DMS53 treated with DMSO at 0.1 percent for 48 hours (cell line): ENCODE results near the gene S100A13.

Source experiments
- DNase-seq: peaks from one replicate; lab custom pipeline; 2025; ENCODE audit not compliant: unreplicated experiment; lab: John Stamatoyannopoulos, UW

Gene S100A13

DNA sequence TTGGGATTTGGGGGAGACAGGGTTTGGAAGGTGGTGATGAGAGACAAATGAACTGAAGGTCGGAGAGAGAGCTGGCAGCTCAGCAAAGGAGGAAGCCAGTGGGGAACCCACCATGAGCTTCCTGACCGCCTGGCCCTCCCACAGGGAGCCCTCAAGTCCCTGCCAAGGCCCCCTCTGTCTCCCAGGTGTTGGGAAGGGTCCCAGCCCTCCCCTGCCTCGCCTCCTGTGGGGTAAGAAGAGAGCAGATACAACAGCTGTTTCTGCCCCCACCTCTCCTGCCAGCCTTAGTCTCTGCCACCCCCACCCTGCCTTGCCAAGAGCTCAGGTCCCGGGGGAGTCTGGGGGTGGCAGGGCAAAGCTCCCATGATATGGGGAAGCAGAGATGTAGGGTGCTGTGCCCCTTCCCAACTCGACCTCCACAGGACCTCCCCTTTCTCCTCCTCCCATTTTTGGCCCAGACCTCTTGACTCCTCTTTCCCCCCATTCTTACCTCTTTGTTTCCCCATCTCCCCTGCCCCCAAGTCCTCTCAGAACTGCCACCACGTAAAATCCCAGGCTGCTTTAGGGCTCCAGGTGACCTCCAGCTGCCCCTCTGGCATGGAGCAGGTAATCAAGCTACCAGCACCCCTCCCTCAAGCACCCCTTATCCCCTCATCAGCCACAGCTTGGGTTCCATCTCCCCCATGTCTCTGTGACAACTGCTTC is 1.5 kb upstream of the S100A13 start:
- no peak for DNase-seq

DNA sequence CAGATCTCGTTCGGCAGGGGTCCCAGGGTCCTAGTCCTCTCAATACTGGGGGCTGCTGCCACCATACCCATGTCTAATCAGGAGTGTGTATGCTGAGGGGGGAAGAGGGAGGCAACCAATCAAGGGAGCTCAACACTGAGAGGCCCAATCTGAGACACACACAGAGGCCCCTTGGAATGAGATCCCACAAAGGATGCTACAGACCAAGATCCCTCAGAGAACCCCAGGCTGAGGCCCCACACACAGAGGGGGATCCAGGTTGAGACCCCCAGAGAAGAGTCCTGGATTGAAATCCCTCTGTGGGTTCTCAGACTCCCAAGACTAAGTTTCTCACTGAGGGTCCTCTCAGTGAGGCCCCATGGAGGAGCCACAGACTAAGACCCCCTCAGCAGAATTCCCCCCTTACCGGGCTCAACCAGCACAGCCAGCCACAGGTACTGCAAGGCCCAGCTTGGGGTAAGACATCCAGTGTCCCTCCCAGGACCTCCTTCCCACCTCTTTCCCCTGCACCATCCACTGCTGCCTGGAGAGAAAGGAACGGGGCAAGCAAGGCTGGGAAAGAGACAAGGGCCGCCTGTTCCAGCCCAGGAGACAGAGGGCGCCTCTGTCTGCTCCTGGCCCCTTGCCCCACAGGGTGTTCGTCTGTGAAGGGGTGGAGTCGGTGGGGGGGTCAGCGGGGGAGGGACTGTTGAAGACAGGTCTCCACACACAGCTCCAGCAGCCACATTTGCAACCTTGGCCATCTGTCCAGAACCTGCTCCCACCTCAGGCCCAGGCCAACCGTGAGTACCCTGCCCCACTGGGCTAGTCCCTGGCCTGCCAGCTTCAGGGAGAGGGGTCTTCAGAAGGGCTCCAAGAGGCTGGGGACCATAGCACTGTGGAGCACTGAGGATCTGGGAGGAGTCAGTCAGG is 666 bp upstream of the S100A13 start, which contains the start of gene S100A1:
Gene S100A1 (plus strand): TSS at position 720 of the 912 bp plus-strand sequence. CDS start 2,088 bp downstream, outside the sequence.
- no peak for DNase-seq

DNA sequence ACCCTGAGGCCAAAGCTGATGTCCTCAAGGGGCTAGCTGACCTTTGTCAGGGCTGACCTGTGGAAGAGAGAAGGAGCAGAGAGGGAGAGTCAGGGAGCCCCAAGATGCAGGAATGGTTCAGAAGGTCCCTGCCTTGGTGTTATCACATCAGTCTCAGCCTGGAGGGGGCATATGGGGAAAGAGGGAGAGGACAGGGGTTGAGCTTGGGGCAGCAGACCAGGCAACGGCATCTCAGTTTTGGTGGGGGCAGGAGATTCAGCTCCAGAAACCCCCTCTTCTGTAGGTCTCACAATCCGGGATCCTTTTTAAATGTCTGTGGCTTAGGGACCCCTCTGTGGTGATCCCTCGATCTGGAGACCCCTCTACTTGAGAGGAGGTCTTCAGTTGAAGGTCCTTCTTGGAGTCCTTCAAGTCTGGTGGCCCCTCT is 815 bp downstream of the S100A13 start:
- no peak for DNase-seq

DNA sequence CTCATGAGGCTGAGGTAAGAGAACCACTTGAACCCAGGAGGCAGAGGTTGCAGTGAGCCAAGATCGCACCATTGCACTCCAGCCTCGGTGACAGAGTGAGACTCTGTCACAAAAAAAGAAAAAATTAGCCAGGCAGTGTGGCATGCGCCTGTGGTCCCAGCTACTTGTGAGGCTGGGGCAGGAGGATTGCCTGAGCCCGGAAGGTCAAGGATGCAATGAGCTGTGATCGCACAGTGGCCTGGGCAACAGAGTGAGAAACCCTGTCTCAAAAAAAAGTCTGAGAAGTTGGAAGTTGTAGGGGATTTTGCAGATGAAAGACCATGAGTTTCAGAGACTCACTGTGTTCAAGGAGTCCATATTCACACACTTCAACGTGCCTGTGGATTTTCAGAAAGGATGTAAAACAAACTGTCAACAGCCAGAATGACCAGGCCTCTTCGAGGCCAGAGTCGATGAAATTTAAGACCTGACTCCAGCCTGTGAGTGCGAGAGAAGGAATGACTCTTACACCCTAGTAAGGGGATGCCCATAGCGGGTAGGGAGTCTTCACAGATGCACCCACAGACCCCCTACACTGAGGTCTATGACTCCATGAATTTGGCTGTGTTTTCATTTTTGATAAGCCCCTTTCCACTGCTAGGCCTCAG is 2.2 kb downstream of the S100A13 start:
- no peak for DNase-seq

DNA sequence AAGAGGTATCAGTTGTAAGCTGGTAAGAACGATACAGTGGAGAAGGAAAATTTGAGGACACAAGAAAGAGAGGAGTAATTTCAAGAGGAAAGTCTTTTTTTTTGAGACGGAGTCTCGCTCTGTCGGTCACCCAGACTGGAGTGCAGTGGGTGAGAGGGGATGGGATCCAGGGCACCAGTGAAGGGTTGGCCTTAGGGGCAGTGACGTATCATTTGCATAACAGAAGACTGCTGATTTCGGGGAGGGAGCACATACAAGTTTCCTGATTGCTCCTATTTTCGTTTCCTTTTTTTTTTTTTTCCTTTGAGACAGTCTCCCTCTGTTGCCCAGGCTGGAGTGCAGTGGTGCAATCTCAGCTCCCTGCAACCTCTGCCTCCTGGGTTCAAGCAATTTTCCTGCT is 4.2 kb downstream of the S100A13 start:
- DNase-seq, result no peak

DNA sequence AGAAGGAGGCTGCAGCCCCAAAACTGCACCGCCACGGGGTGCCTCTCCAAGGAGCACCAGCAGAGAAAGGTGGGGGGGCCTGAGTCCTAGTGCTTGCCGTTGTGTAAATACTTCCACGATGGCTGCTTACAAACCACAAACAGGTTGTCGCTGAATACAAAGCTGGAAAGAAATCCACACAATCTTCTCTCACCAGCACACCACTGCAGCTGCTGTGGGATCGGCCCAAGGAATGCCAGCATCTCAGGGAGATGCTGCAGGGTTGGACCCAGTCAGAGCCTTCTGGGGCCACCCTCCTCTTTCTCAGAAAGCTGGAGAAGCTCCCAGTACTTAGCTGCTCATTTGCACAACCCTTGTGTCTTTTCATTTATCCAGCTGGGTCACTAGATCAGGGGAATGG is 8.1 kb downstream of the S100A13 start:
- DNase-seq, result no peak

DNA sequence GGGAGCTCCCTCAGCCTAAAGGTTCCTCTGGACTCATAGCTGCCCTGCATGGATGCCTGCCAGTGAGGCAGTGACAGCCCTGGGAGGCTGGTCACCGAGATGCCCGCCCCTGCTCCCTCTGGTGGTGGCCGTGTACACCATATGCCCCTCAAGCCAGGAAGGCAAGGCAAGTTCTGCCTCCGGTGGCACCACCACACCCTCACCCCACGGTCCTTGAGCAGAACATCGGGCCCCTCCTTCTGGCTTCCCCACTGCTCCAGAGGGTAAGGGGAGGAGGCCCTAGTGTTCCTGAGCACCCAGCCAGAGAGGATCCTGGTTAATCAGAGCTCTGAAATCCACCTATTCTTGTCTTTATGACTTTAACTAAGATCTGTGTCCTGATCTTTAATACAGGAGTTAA is 9.6 kb downstream of the S100A13 start:
- DNase-seq, result peak; percentile 57

DNA sequence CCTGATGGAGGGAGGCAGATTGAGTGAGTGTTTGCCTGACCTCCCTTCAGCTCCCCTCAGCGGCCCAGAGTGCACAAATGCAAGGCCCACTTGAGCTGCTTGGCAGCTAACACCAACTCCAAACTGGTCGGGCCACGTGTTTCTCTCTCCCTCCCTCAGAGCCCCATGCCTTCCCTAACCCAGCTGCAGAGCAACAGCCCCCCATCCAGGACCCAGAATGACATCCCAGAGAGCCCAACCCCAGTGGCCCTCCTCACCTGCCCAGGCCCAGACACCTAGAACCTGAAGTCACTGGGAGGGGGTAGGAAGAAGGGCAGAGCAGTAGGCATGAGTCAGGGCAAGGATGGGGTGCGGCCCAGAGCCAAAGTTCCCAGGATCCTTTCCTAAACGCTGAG is 10.4 kb downstream of the S100A13 start:
- DNase-seq, result no peak

DNA sequence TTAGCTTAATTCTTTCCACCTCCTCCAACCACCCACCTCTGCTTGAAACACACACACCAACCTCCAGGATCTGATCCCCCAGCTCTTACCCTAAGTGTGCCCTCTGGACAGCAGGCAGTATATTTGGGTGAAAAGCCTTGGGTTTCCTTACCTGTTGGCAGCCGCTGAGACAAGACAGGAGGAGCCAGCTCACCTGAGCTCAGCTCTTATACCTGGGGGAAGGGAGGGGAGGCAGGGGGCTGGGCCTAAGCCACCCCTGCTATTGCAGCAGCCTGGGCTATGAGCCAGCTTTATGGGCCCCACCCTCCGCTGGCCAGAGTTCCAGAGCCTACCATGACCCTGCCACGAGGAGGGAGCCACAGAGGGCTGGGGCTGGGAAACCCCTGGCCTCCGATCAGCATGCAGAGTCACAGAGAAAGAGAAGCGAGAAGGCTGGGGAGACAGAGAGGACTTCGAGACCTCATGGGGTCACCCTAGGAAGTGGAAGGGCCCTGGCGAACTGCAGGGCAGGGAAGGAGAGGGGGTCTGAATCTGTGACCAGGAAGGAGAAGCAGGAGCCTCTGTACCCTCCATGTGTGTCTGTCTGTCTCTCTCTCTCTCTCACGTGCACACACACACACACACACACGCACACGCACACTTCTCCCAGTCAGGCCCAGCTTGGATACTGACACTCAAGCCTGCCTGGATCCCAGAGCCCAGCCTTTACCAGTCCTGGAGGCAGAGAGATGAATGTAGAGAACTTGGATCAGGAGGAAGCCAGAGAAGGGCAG is 11.0 kb downstream of the S100A13 start, which contains the start of gene S100A14:
Gene S100A14 (minus strand): TSS at position 182 of the 773 bp plus-strand sequence. CDS start 467 bp downstream, outside the sequence.
- no peak for DNase-seq

DNA sequence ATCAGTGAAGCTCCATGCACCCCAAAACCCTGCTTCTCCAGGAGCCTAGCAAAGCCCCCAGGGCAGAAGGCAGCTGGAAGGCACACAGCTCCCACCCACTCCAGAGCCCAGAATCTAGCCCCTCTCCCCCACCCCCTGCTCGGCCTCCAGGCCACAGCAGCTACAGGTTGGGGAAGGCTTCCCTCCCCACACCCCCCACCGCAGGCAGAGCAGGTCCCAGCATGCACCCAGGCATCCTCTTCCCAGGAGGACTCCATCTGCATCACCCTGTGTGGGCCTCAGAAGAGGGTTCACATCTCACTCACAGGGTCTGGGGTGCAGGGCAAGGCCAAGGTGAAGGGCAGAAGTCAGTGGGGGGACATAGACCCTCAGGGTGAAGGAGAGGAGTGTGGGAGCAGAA is 11.9 kb downstream of the S100A13 start:
- DNase-seq, result no peak

DNA sequence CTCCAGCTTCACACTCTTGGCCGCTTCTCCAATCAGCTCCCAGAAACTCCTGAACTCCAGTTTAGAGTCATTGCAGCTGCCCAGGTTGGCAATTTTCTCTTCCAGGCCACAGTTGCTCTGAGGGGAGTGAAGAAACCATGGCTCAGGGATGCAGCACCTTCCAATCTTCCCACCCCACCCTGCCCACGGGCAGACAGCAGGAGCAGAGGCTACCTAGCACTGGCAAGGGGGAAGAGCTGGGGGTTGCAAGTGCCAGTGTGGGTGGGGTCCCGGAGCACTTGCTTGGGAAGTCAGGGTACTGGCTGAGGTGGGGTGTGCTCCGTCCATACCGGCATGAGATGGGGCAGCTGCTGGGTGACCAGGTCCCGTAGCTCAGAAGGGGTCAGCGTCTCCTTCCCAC is 12.4 kb downstream of the S100A13 start:
- no peak for DNase-seq

DNA sequence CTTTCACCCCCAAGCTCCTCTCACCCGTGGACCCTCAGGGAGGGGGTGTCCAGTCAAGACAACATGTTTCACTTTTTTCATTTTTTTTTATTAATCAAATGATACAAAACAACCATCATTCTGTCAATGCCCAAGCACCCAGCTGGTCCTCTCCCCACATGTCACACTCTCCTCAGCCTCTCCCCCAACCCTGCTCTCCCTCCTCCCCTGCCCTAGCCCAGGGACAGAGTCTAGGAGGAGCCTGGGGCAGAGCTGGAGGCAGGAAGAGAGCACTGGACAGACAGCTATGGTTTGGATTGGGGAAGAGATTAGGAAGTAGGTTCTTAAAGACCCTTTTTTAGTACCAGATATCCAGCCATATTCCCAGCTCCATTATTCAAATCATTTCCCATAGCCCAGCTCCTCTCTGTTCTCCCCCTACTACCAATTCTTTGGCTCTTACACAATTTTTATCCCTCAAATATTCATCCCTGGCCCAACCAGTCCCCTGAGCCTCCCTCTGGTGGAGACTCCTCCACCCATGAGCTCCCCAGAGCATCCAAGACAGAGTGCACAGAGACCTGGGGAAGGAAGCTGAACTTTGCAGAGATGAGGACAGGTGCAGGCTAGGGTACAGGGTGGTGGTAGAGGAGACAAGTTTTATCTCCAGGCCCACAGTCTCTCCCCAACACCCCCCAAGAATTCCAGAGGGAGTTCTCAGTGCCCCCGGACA is 13.0 kb downstream of the S100A13 start:
- DNase-seq, result no peak

DNA sequence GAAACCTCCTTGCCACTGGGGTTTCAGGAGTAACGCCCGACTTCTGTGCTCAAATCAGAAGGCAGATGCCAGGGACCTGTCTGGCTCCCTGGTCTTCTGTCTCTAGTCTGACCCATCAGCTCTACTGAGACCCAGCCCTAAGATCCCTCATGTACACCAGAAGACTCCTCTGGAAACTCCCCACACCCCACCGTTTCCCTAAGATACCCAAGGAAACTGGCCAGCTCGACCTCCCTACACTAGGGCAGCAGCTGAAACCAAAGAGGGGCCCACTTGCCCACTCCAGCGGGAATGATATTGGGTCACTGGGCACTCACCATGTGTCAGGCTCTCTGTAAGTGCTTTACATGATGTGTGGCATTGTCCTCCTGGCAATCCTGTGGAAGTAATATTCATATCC is 13.9 kb downstream of the S100A13 start:
- DNase-seq, result no peak

DNA sequence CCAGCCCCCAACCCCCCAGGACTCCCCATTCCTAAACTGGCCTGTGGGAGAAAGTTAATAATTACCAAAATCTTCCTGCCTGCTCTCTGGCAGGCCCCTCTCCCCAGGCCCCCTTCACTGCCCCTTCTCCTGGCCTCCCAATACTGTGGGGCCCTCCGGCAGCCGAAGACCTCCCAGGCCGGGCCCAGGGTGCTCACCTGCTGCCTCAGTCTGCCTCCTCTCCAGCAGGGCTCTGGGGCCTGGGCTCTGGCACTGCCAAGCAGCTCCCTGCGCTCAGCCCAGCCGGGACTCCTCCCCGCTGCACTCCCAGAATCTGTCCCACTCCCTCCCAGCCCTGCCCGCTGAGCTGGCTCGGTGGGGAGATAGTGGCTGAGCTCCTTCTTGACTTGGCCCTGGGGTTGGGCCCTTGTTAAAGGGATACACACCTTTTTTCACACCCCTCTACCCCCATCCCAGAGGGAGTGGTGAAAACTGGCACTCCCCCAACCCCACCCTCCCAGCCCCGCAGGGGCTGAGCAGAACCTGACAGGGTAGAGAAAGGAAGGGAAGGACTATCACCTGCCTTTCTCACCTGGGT is 14.5 kb downstream of the S100A13 start, which contains the start of gene S100A16:
Gene S100A16 (minus strand): TSS at position 383 of the 577 bp plus-strand sequence. CDS start 4,986 bp downstream, outside the sequence.
- DNase-seq, result no peak

DNA sequence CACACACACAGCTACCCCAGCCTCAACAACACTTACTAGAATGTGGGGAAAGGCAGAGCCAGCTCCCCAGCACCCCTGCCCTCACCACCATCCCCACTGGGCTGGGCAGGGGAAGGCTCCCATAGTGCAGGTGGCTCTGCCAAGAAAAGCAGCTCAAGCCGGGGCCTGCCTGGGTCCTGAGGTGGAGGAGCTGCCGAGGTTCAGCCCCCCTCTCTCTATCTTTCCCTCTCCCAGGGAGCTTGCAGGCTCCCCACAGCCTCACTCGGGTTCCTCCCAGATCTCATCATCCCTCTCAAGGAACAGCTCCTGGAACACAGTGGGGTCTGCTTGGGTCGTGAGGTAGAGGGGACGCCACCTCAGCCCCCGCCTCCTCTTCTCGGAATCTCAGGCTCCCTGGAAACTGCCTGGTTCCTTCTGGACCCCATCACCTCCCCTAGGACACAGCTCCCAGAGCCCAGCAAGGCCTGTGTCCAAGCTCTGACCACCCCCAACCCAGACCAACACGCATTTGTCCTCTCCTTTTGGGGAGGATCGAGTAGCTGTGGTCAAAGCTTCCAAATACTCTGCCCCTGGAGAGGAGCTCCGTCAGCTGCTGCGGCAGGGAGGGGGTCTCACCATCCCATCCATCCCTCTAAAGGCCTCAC is 15.1 kb downstream of the S100A13 start:
- no peak for DNase-seq

DNA sequence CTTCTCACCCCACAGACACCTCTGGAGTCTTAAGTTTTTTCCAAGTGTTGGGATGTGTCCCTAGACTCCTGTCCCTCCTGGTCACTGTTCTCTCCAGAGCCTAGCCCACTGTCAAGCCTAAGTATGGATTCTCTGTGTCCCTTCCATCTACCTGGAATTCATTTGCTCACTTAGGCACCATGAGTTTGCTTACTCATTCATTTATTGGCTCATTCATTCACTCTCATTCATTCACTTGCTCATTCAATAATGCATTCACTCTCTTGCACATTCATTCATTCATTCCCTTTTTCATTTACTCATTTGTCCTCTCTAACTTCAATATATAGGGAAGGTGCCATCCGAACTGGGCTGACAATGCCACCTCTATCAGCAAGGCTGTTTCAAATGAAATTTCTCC is 15.9 kb downstream of the S100A13 start:
- DNase-seq, result no peak

DNA sequence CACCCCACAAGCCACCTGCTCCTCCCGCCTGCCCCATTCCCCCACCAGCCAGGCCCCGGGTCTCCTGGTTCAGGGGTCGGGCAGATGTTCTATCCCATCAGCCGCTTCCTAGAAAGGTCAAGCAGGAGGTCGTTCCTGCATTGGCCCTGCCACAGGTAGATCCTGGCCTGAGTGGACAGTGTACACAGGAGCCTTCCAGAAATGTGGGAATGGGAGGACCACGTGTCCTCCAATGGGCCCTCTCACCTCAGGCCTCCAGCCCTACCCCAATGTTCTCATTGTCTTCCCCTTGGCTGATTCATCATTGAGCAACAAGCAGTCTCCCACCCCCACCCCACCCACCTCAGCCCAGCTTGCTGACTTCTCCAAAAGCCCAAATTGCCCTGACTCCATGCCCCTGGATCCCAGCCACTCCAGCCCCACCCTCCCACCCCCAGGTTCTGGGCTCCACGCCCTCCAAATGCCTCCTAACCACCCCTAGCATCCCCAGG is 16.4 kb downstream of the S100A13 start:
- DNase-seq, result no peak

DNA sequence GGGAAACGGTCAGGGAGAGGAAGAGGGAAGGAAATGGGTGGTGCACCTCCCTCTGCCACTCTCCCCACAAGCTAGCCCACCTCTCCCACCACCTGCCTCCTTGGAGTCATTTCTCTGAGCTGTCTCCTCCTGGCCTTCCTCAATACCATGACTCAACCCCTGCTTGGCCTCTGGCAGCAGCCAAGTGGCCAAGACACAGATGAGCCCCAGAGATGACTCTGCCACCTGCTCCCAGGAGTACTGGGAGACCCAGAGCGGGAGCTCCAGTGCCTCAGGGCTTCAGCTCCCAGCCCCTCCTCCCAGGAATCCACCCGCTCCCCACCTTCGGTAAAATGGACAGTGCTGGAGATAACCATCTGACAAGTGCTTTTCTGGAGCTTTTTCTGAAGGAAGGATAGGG is 17.0 kb downstream of the S100A13 start:
- DNase-seq, result no peak

DNA sequence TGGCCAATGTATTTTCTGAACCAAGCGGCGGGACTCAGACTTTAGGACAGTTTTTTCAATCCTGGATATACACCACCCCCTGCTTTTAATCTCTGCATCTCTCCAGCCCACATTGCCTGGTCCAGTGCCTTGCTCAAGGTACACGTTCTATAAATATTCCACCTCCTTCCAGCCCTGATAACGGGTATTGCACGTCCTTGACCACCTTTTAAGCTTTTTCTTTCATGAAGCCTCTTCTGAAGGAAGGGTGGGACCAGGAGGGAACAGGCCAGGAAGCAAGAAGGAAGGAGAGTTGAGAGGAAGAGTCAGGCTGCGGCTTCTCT is 17.8 kb downstream of the S100A13 start:
- DNase-seq, result no peak
